B cell (primary cell): Measurements from ENCODE around the gene HABP4. TPM values are rescaled to one million over a fixed set of nuclear protein-coding genes. Genes with fewer than 3 reads are reported as not detected.

Experiments used
- ATAC-seq: fragments of 200-7000 bp; cut with Tn5 transposase; one replicate; pipeline ENCODE4 v1.10.0; 2021; ENCODE audit warnings: low read depth, mild to moderate bottlenecking, moderate number of reproducible peaks, moderate library complexity
- CTCF ChIA-PET: fragments of 350-600 bp; sonication (Branson Sonifier 250); formaldehyde crosslinking; loops from one replicate; lab custom pipeline; 2021; ENCODE audit warnings: antibody characterized with exemption, inconsistent platforms; lab: Charles Lee
- POLR2A ChIA-PET: fragments of 350-600 bp; sonication (Branson Sonifier 250); formaldehyde crosslinking; loops from one replicate; lab custom pipeline; 2021; ENCODE audit warnings: antibody characterized with exemption; lab: Charles Lee
- DNase-seq: peaks from one replicate; pipeline ENCODE4 v3.0.0; 2013
- H2AFZ ChIP-seq: 2 replicates; pipeline ENCODE4 v1.6.1; 2012; ENCODE audit warnings: mild to moderate bottlenecking, low read depth, low read length; ENCODE audit not compliant: insufficient read depth, poor library complexity, severe bottlenecking
- H3K27ac ChIP-seq, 2 donors: 1 replicate in 1 of 2; 2 replicates in 1 of 2; pipeline ENCODE4 v1.5.1; 2012 to 2013; ENCODE audit warnings: low read length in 2 of 2, mild to moderate bottlenecking in 2 of 2, moderate library complexity in 1 of 2
- H3K27me3 ChIP-seq, 4 experiments: fragments of 200-600 bp in 1 of 4; sonication (generic) in 1 of 4; replicated peaks in 1 of 4; 1 replicate in 2 of 4; 2 replicates in 2 of 4; pipeline versions ENCODE4 v1.6.1 to v1.7.0; 2013 to 2016; ENCODE audit warnings: low read length in 3 of 4, mild to moderate bottlenecking in 2 of 4, mixed read lengths in 1 of 4, moderate library complexity in 1 of 4; ENCODE audit not compliant: insufficient read depth in 4 of 4, control insufficient read depth in 3 of 4; ENCODE audit errors: control extremely low read depth in 1 of 4
- H3K36me3 ChIP-seq, 2 experiments: replicated peaks in 1 of 2; 1 replicate in 1 of 2; 2 replicates in 1 of 2; pipeline versions ENCODE4 v1.6.1 to v1.7.1; 2013; ENCODE audit warnings: low read length in 1 of 2; ENCODE audit not compliant: insufficient read depth in 2 of 2, control insufficient read depth in 1 of 2; ENCODE audit errors: control extremely low read depth in 1 of 2, extremely low read depth in 1 of 2
- H3K4me1 ChIP-seq, 2 donors: fragments of 200-600 bp in 1 of 2; sonication (generic) in 1 of 2; 1 replicate in 1 of 2; 2 replicates in 1 of 2; pipeline versions ENCODE4 v1.5.1 to v1.6.1; 2013 to 2017; ENCODE audit warnings: low read length in 2 of 2; ENCODE audit not compliant: control insufficient read depth in 2 of 2, insufficient read depth in 2 of 2
- H3K4me2 ChIP-seq: replicated peaks from 2 replicates; pipeline ENCODE3; 2012; ENCODE audit warnings: mild to moderate bottlenecking, low read depth, low read length; ENCODE audit not compliant: poor library complexity, severe bottlenecking
- H3K4me3 ChIP-seq, 5 experiments: fragments of 200-600 bp in 1 of 5; sonication (generic) in 1 of 5; 1 replicate in 3 of 5; 2 replicates in 2 of 5; pipeline versions ENCODE4 v1.5.1 to v1.7.0; 2011 to 2016; ENCODE audit warnings: low read length in 4 of 5, mild to moderate bottlenecking in 4 of 5, low read depth in 2 of 5, control low read depth in 1 of 5, moderate library complexity in 1 of 5; ENCODE audit not compliant: insufficient read depth in 1 of 5; ENCODE audit errors: control extremely low read depth in 1 of 5, extremely low read depth in 1 of 5
- H3K79me2 ChIP-seq: fragments of 200-600 bp; sonication (generic); one replicate; pipeline ENCODE4 v1.6.0; 2016; ENCODE audit warnings: low read length; ENCODE audit not compliant: control insufficient read depth, insufficient read depth
- H3K9ac ChIP-seq: fragments of 200-600 bp; sonication (generic); 2 replicates; pipeline ENCODE4 v1.6.1; 2017; ENCODE audit warnings: mild to moderate bottlenecking, low read length, moderate library complexity
- H3K9me3 ChIP-seq, 3 donors: one replicate each; pipeline versions ENCODE4 v1.6.1 to v1.7.1; 2013; ENCODE audit warnings: low read length in 2 of 3; ENCODE audit not compliant: control insufficient read depth in 2 of 3, insufficient read depth in 1 of 3; ENCODE audit errors: control extremely low read depth in 1 of 3
- H4K20me1 ChIP-seq: 2 replicates; pipeline ENCODE4 v1.6.0; 2012; ENCODE audit warnings: mild to moderate bottlenecking, low read length; ENCODE audit not compliant: insufficient read depth, control insufficient read depth, poor library complexity, severe bottlenecking
- H3K27ac Mint-ChIP-seq: one replicate; pipeline ENCODE4 v1.8.0; 2021; ENCODE audit warnings: mixed read lengths
- H3K27me3 Mint-ChIP-seq: one replicate; pipeline ENCODE4 v1.8.0; 2021; ENCODE audit warnings: mixed read lengths
- H3K4me1 Mint-ChIP-seq: one replicate; pipeline ENCODE4 v1.8.0; 2021; ENCODE audit warnings: mixed read lengths
- H3K4me3 Mint-ChIP-seq: one replicate; pipeline ENCODE4 v1.8.0; 2021; ENCODE audit warnings: mixed read lengths
- H3K9me3 Mint-ChIP-seq: one replicate; pipeline ENCODE4 v1.8.0; 2022; ENCODE audit warnings: mixed read lengths; ENCODE audit not compliant: insufficient read depth
- EZH2 ChIP-seq: IDR thresholded peaks from 2 replicates; pipeline ENCODE4 v1.6.1; 2012; ENCODE audit warnings: borderline replicate concordance, low read depth, mild to moderate bottlenecking, moderate library complexity, low read length; ENCODE audit not compliant: insufficient read depth, poor library complexity, severe bottlenecking
- WGBS: methylation state at CpG from one replicate; pipeline ENCODE4 v1.1.5; 2013; ENCODE audit warnings: missing lambda C conversion rate; ENCODE audit not compliant: insufficient coverage; 5-methylcytosine and 5-hydroxymethylcytosine counted together
- intact Hi-C: fragments of 100-400 bp; cut with micrococcal nuclease; formaldehyde crosslinking; loops from one replicate; pipeline ENCODE4 v1.10.0; 2022
- polyA plus RNA-seq: library from polyadenylated mRNA; depleted of rRNA; stranded (reverse); fragments of >200 nt; gene quantifications from 2 replicates; pipeline ENCODE4 v1.2.3, GENCODE V29; 2012
- total RNA-seq, 2 donors: library from RNA; stranded (reverse); fragments of 120-200 nt in 1 of 2; gene quantifications; 1 replicate in 1 of 2; 2 replicates in 1 of 2; pipeline versions ENCODE4 v1.2.3 to v1.2.4, GENCODE V29; 2013 to 2022
- TF ChIP-seq, protein P1 (sequence below): fragments of 200-600 bp; IDR thresholded peaks from one replicate; pipeline ENCODE4 v1.8.0; 2022; ENCODE audit warnings: antibody characterized with exemption, mild to moderate bottlenecking

Gene HABP4
- total and polyA plus RNA-seq, 2 donors (not counting 1 experiment from before 2014, with no cell fraction given), result 3.3 to 15.0 TPM

DNA sequence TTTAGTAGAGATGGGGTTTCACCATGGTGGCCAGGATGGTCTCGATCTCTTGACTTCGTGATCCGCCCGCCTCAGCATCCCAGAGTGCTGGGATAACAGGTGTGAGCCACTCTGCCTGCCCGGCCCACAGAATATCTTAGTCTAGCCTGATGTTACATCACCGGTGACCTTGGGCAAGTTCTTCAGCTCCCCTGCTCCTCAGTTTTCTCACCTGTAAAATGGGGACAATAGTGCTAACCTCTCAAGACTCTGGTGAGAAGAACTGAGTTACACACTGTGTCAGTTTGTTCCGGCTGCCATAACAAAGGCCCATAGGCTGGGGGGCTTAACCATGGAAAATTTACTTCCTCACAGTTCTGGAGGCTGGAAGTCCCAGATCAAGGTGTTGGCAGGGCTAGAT, 12.5 kb upstream of the HABP4 start:
- H3K9ac ChIP-seq, result no peak overlapping the region
- no peak overlapping the region for H3K27ac ChIP-seq
- Mint-ChIP-seq H3K27me3 (peaks cover 8% of the 10 kb centered on the region), H3K4me3 (no peak overlapping the region), H3K4me1 (no peaks in the 10 kb centered on the region), H3K27ac (no peak overlapping the region), H3K9me3 (no peaks in the 10 kb centered on the region)
- H3K4me2 ChIP-seq, result no peak overlapping the region
- 99% methylated on average over 7 of the region's 7 CpGs for WGBS
- no peaks in the 10 kb centered on the region for H3K27me3 ChIP-seq
- TF ChIP-seq, protein P1, sequence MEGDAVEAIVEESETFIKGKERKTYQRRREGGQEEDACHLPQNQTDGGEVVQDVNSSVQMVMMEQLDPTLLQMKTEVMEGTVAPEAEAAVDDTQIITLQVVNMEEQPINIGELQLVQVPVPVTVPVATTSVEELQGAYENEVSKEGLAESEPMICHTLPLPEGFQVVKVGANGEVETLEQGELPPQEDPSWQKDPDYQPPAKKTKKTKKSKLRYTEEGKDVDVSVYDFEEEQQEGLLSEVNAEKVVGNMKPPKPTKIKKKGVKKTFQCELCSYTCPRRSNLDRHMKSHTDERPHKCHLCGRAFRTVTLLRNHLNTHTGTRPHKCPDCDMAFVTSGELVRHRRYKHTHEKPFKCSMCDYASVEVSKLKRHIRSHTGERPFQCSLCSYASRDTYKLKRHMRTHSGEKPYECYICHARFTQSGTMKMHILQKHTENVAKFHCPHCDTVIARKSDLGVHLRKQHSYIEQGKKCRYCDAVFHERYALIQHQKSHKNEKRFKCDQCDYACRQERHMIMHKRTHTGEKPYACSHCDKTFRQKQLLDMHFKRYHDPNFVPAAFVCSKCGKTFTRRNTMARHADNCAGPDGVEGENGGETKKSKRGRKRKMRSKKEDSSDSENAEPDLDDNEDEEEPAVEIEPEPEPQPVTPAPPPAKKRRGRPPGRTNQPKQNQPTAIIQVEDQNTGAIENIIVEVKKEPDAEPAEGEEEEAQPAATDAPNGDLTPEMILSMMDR, result no peak
- no peak for TF ChIP-seq EZH2
- intact Hi-C loops, result no loop called here
- DNase-seq (no peak), ATAC-seq (no peak)
- H3K4me3 ChIP-seq, result no peak overlapping the region
- H2AFZ ChIP-seq, result no peak overlapping the region
- no peaks in the 10 kb centered on the region for H3K4me1 ChIP-seq
- no peaks in the 10 kb centered on the region for H3K9me3 ChIP-seq
- H4K20me1 ChIP-seq, result no peaks in the 10 kb centered on the region
- H3K79me2 ChIP-seq, result no peaks in the 10 kb centered on the region
- H3K36me3 ChIP-seq, result no peaks in the 10 kb centered on the region
- ChIA-PET CTCF (no interaction called here), POLR2A (interaction anchor here (0.6 kb wide), 1 partner anchor 21 kb away, joined by 4 read pairs; no protein-coding TSS in a partner anchor)

DNA sequence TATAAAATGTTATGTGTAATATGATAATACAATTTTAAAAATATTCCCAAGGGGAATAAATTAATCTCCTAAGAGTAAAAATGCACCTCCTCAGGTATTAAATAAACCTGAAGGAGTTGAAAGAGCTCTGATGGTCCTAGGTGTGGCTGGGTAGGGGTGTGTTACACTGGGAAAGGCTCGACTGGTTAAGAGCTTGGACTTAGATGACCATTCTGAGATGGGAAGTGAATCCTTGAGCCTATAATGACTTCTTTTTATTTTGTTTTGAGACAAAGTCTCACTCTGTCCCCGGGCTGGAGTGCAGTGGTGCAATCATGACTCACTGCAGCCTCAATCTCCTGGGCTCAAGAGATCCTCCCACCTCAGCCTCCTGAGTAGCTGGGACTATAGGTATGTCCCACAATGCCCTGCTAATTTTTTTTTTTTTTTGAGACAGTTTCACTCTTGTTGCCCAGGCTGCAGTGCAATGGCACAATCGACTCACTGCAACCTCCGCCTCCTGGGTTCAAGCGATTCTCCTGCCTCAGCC, 9.2 kb upstream of the HABP4 start:
- Histone ChIP-seq H3K4me3 (no peak overlapping the region), H3K27ac (no peak overlapping the region), H3K36me3 (no peaks in the 10 kb centered on the region), H2AFZ (no peak overlapping the region), H3K79me2 (no peaks in the 10 kb centered on the region), H3K9me3 (no peaks in the 10 kb centered on the region), H4K20me1 (no peaks in the 10 kb centered on the region), H3K27me3 (no peaks in the 10 kb centered on the region), H3K4me1 (no peaks in the 10 kb centered on the region), H3K4me2 (no peak overlapping the region), H3K9ac (no peak overlapping the region)
- ATAC-seq, result no peak
- TF ChIP-seq, protein P1, result no peak
- TF ChIP-seq EZH2, result no peak
- 100% methylated on average over 1 of the region's 5 CpGs for WGBS
- H3K4me1 Mint-ChIP-seq, result no peaks in the 10 kb centered on the region
- no peak for DNase-seq
- H3K9me3 Mint-ChIP-seq, result no peaks in the 10 kb centered on the region
- no peaks in the 10 kb centered on the region for H3K27me3 Mint-ChIP-seq
- ChIA-PET POLR2A (no interaction called here), CTCF (interaction anchor here (0.7 to 0.9 kb wide), 2 partner anchors 16 to 1533 kb away, joined by 3 read pairs; no protein-coding TSS in a partner anchor)
- intact Hi-C loops, result loop anchor here (10.0 kb wide), 1 partner anchor 414 kb away; the partner anchor contains the start of gene ZNF782
- no peak overlapping the region for H3K4me3 Mint-ChIP-seq
- no peak overlapping the region for H3K27ac Mint-ChIP-seq
